K562 (cell line): Measurements from ENCODE around the gene CYS1. TPM values are rescaled to one million over a fixed set of nuclear protein-coding genes. Genes with fewer than 3 reads are reported as not detected.

Experiments used
- CTCF ChIP-seq, 3 experiments: IDR thresholded peaks in 2 of 3; conservative IDR thresholded peaks in 1 of 3; 2 replicates each; pipeline ENCODE4 v1.5.1; 2011 to 2012; ENCODE audit warnings: low read length in 3 of 3, mild to moderate bottlenecking in 3 of 3, control low read depth in 2 of 3, improper control_type of control experiment in 1 of 3, inconsistent platforms in 1 of 3, low read depth in 1 of 3, mixed read lengths in 1 of 3, moderate library complexity in 1 of 3; ENCODE audit not compliant: insufficient read depth in 2 of 3
- EGR1 ChIP-seq: fragments of 450-650 bp; conservative IDR thresholded peaks from 2 replicates; pipeline ENCODE4 v1.6.1; 2017; ENCODE audit warnings: mild to moderate bottlenecking
- HNRNPUL1 ChIP-seq: fragments of 200-400 bp; formaldehyde crosslinking; IDR thresholded peaks from 2 replicates; pipeline ENCODE4 v1.6.1; 2017; ENCODE audit warnings: low read length
- MYNN ChIP-seq, 2 experiments: sonication (generic); formaldehyde crosslinking in 1 of 2; IDR thresholded peaks; 2 replicates each; pipeline versions ENCODE4 v1.5.0 to v1.6.1; 2016 to 2020; ENCODE audit warnings: antibody characterized with exemption in 1 of 2, missing genetic modification reagents in 1 of 2
- NFE2L1 ChIP-seq: fragments of 450-650 bp; IDR thresholded peaks from 2 replicates; pipeline ENCODE4 v1.6.1; 2016; ENCODE audit warnings: missing genetic modification characterization, low read depth, mild to moderate bottlenecking, missing compliant biosample characterization, moderate library complexity, borderline replicate concordance
- REST ChIP-seq, 2 experiments: fragments of 450-650 bp; formaldehyde crosslinking in 1 of 2; IDR thresholded peaks; 2 replicates each; pipeline versions ENCODE4 v1.4.0 to v1.6.1; 2014 to 2020; ENCODE audit warnings: mild to moderate bottlenecking in 2 of 2, borderline replicate concordance in 1 of 2, low read depth in 1 of 2
- SIN3A ChIP-seq, 2 experiments: fragments of 150-350 bp in 1 of 2; IDR thresholded peaks; 2 replicates each; pipeline ENCODE4 v1.6.1; 2011 to 2016; ENCODE audit warnings: borderline replicate concordance in 2 of 2, low read depth in 2 of 2, low read length in 2 of 2, mild to moderate bottlenecking in 2 of 2, moderate library complexity in 2 of 2; ENCODE audit not compliant: control insufficient read depth in 1 of 2
- ZNF431 ChIP-seq: sonication (generic); formaldehyde crosslinking; IDR thresholded peaks from 2 replicates; pipeline ENCODE4 v1.8.0; 2022; ENCODE audit warnings: mild to moderate bottlenecking, missing genetic modification reagents
- ZNF592 ChIP-seq: fragments of 450-650 bp; IDR thresholded peaks from 2 replicates; pipeline ENCODE4 v1.6.1; 2017; ENCODE audit warnings: antibody characterized with exemption, mild to moderate bottlenecking
- ZNF668 ChIP-seq: fragments of 250-450 bp; sonication (Bioruptor Pico); IDR thresholded peaks from 2 replicates; pipeline ENCODE4 v1.8.0; 2022; ENCODE audit warnings: mild to moderate bottlenecking, inconsistent platforms
- polyA plus RNA-seq, 8 experiments: library from polyadenylated mRNA; depleted of rRNA in 4 of 8; stranded (reverse) in 5 of 8; unstranded in 3 of 8; fragments of >200 nt; fragmentation: Nextera tagmentation in 2 of 8; fragmentation: Illumina TruSeq in 1 of 8; extraction: Ambion mirVana in 2 of 8; extraction: Trizol in 1 of 8; gene quantifications; 2 replicates each; pipeline versions ENCODE4 v1.2.1 to v1.2.3, GENCODE V29; 2011 to 2014; ENCODE audit warnings: inconsistent platforms in 1 of 8, missing spikeins in 1 of 8
- total RNA-seq, 7 experiments: library from RNA; depleted of rRNA in 6 of 7; stranded (reverse); fragments of >200 nt in 6 of 7; fragmentation: Illumina TruSeq in 2 of 7; extraction: Trizol in 2 of 7; gene quantifications; 2 replicates each; pipeline versions ENCODE4 v1.2.1 to v1.2.3, GENCODE V29; 2011 to 2021; ENCODE audit warnings: low replicate concordance in 1 of 7

The CYS1 gene
- total and polyA plus RNA-seq, 9 of the 15 experiments (the other 6 are each of a cell fraction or from before 2014, with no cell fraction given) = 0.11 to 0.13 TPM; not detected in 7

- TF ChIP-seq REST (IDR thresholded peaks at IDR 0.05; ENCODE audit: borderline replicate concordance) (peak; percentile 52; the same call in 1 of the 2 replicates), REST (CRISPR knock-in tag; IDR thresholded peaks at IDR 0.05; ENCODE audit: low read depth) (no peak), ZNF668 (CRISPR knock-in tag) (no peak), EGR1 (no peak), MYNN (IDR thresholded peaks at IDR 0.05) (no peak), MYNN (CRISPR knock-in tag; IDR thresholded peaks at IDR 0.05) (no peak), NFE2L1 (tag) (no peak), ZNF431 (no peak), ZNF592 (peak; percentile 59; the same call in 1 of the 2 replicates), SIN3A (IDR thresholded peaks at IDR 0.05; ENCODE audit: borderline replicate concordance in 2 of 2, control insufficient read depth in 1 of 2, low read depth in 2 of 2, low read length in 2 of 2) (peak; percentile 5 to 62; a peak in 1 of 4 replicates), HNRNPUL1 (no peak), CTCF (IDR thresholded peaks at IDR 0.05 in 2 of 3, conservative IDR thresholded peaks at IDR 0.05 in 1 of 3; ENCODE audit: insufficient read depth in 2 of 3, low read depth in 1 of 3, low read length in 3 of 3) (peak; percentile 56 to 67 (median 63))
Observed at GRCh38 chr2:10124538-10125045, 44.4 kb upstream of the CYS1 start (continued).
